NCI-H748 (cell line): Measurements from ENCODE around the gene NAV2.

Experiments used
- DNase-seq: peaks from one replicate; lab custom pipeline; 2025; ENCODE audit not compliant: unreplicated experiment; lab: John Stamatoyannopoulos, UW

The NAV2 gene

DNA sequence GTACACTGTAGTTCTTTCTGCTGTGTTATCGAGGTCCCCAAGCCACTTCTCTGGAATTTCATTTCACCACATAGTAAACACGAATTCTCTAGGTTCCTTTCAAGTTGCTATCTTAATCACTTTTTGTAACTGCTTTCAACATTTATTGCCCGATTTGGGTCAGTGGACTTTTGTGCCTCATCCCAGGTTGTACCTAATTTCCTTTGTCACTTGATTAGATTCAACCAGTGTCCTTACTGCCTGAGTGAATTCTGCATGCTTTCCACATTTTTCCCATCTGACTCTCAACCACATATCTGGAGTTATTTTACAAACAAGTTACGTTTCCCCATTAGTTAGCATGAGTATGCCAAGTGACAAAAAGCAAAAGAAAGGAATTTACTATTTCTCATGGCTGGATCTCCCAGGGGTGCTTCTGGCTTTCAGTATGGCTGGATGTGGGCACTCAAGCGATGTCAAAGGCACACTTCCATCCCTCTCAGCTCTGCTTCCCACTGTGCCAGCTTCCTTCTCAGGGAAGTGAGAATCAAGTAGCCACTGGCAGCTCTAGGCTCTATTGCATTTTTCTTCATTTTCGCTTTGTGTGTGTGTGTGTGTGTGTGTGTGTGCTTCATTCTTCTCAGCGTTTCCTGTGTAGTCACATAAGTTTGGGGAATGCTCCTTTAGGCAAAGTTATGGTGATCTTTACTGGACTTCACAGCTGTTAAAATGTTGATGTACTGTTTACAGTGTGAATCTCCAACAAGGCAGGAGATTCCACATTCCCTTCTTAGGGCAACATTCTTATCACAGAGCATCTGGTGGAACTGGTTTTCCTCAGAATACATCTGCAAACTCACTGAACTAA lies 318.7 kb downstream of the NAV2 start:
- no peak for DNase-seq

DNA sequence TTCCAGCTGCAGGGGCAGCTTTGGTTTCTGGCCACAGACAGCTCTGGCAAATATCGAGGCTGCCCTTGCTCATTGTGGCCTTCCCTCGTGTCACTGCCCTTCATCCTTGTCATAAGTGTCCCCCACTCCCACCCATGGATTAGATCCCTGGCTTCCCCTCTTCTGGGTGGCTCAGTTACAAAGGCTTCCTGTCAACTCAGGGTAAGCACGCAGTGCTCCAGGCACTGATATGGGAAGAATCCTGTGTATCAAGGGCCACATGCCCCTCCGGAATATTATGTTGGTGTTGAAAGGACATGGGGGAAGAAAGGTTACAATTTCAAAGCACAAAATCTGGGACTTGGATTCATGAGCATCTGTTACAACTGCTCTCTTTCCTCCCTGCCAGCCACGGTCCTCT lies 319.5 kb downstream of the NAV2 start:
- DNase-seq, result no peak

DNA sequence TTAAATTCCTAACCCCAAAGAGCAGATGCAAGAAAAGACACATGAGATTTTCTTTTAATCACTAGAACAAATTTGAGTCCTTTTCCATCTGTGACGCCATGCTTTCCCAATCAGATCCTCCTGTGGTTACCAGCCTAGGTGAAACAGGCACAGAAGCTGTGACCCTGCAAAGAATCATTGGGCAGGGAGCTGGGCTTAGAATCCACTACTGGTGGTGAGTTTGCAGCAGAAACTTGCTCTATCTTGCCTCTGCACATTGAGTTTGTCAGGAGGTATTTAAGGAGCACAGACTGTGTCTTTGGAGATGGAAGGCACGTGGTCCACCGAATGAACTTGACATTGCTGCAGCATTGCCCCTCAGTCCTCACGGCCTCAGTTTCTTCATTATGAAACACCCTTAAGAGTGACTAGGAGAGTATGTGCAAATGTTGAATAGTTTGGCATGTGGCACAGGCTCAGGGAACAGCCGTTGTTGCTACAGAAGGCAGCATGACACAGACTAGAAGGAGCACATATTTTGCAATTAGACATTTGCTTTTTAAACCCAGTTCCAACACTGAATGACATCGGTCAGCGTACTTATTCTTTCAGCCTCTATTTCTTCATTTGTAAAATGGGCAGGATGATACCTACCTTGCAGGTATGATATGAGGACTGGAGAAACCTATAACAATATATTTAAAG lies 320.1 kb downstream of the NAV2 start:
- DNase-seq, result no peak

DNA sequence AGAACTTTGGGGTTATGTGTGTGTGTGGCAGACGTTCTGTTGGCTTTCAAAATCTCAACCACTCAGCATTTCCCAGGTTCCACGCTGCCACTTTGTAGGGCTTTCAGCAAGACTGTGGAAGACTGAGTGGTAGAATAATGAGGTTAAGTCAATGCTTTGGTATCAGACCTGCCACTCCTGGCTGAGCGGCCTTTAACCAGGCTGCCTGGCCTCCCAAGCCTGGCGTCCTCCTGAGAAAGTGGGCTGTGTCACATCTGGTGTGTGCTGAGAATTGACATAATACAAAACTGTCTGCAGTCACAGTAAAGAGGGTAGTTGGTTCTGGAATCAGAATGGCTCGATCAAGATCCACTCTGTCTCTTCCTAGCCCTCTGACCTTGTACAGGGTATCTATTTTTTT lies 321.2 kb downstream of the NAV2 start:
- no peak for DNase-seq

DNA sequence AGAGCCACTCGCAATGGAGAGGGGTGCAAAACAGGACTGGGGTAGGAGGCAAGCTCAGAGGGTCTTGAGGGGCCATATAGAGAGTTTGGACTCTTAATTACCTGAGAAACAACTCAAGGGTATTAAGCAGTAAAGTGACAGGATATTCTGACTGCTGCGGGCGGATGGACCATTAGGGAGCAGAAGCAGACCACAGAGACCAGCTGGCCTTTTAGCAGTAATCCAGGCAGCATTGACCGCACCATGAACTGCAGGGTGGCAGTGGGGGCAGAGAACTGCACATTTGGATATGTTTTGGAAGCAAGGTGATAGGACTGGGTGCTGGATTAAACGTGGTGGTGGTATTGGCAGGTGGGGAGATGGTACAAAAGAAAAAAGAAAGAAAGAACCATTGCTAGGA lies 322.3 kb downstream of the NAV2 start:
- DNase-seq, result no peak

DNA sequence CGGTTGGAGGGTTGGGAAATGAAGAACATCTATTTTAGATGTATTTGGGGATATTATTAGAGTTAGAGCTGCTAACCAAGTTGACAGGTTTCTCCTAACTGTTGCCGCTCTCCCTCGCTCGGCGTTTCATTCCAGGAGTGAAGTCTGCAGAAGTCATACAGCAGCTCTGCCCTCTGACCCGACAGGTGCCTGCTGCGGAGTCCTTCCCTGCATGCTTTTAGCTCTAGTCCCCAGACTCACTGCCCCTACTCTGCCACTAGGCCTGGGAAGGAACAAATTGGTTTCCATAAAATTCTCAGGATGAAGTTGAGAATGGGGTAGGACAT lies 322.7 kb downstream of the NAV2 start:
- DNase-seq, result no peak

DNA sequence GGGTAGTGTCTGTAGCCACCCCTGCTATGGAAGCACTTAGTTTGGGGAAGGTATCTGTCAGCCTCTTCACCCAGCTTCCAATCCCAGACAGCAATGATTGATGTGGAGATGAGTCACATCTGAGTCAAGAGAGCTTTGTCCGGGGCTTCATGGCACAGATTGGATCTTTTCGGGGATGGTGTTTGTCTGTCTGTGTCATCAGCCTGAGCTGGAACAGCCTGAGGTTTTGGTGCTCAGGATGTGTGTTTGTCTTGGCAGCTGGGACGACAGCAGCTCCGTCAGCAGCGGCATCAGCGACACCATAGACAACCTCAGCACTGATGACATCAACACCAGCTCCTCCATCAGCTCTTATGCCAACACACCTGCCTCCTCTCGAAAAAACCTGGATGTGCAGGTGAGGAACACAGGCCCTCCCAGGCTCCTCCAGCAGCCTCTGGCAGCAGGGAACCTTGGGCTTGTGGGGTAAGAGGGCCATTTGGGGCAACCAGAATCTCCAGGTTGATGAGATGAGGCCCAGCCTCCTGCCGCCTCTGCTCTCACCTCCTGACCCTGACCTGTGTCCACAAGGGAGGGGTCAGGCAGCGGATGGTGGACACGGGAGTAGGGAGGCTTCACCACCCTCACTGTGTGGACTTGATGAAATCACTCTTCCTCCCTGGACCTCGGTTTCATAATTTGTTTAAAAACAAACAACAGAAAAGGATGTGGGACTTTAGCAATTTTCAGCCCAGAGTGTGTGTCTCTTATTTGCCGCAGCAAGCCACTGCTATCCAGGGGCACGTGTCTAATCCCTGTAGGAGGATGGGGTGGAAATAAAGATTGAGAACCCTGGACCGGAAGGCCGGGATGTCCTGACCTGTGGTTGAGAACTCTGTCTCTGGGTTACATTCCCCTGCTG lies 323.3 kb downstream of the NAV2 start:
- DNase-seq, result peak; percentile 78

DNA sequence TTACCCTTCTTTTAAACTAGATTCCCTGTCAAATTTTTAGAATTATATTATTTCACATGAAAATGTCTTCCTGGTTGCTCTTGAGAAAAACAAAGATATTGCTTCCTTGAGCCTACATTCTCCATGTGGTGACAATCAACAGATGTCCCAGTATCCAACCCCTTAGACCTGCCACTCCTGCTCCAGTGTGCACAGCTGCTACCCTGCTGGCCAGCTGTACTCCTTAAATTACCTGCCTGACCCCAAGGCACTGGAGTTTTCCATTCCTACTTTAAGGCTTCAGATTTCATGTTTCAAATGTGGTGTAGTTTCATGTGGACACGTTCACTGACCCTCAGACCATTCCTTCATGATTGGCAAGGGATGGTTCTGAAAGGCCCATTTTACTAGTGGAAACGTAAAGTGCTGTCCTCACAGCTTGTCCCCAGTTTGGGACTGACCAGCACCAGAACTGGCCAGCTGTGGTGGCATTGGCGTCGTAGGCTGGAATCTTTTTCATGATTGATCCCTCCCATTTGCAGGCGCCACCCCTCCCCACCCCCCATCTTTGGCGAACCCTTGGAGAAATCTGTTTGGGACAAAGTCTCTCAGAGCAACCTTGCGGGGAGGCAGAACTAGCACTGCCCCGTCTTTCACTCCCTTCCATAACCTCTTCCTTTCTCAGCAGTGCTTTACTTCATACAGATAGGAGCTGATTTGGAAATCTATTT lies 324.1 kb downstream of the NAV2 start:
- peak; percentile 25 for DNase-seq

DNA sequence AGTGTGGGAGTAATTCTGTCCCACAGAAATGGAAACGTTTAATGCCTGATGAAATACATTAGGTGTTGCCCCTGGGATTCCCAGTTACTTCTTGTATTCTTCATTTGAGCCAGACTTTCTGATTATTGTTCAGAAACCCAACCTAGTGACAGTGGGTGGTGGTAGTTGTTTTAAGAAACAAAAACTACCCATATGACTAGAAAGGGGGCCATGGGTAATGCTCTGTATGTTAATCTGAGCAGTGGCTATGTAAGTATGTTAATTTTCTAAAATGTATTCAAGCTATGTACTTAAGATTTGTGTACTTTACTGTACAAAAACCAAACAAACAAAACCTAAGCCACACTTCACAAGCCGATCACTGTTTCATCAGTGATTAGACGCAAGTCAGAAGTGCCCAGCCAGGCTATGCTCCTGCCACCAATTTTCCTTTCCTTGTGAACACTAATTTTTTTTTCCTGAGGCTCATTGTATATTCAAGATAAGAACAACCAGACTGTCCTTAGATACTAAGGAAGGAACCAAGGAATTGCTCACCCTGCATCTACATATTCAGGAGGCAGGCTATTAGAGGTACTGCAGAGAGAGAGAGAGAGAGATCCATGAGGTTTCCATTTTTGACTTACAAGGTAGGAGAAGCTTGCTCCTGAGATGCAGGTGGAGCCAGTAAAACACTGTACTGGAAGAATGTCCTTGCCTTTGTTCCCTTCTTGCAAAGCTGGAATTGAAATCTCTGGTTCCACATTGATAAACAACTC lies 324.9 kb downstream of the NAV2 start:
- no peak for DNase-seq

DNA sequence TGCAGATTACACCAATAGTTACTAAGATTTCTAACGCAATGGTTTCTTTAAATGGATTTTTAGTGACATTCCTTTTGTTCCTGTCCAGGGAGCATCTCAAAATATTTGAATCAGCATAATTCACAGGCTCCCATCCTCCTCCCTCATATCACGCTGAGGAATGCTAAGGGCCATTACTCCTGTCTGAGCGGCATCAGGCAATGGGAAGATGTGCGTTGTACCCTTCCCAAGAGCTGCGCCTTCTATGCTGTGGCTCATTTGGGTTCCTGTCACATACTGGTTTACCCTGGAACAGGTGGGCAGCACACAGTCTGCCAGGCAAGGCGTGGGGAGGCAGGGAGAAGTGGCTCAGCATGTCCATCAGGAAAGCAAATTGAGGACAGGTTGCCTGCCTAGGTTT lies 325.8 kb downstream of the NAV2 start:
- no peak for DNase-seq

DNA sequence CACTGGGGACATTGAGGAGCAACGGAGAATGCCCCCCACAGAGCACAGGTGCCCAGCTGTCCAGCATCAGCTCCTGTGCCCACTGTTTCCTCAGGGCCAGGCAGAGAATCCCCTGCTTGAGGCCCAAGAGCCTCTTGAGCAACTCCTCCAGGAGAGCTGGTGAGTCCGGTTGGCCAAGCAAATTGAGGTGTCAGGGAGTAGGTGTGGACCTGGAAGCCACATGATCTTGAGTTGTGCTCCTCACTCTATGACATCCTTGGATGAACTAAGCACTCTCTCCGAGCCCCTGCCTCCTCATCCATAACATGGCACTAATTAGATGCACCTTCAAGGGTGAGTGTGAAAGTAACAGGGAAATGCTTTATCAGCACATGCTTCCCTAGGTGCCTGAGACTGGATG lies 326.3 kb downstream of the NAV2 start:
- DNase-seq, result no peak

DNA sequence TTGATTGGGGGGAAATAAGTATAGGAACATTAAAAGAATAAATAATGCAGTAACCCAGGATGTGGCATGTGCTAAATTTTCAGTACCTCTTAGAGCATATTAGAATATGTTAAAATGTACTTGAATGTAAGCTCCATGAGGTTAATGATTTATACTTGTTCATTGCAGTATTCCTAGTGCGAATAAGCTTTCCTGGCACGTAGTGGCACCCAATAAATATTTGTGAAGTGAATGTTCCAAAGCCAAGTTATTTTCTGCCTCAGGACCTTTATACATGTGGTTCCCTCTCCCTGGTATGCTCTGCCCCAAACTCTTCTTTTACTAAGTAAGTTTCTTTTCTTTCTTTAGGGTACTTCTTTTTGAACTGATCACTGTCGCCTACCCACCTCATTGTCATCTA lies 328.9 kb downstream of the NAV2 start:
- DNase-seq, result no peak

DNA sequence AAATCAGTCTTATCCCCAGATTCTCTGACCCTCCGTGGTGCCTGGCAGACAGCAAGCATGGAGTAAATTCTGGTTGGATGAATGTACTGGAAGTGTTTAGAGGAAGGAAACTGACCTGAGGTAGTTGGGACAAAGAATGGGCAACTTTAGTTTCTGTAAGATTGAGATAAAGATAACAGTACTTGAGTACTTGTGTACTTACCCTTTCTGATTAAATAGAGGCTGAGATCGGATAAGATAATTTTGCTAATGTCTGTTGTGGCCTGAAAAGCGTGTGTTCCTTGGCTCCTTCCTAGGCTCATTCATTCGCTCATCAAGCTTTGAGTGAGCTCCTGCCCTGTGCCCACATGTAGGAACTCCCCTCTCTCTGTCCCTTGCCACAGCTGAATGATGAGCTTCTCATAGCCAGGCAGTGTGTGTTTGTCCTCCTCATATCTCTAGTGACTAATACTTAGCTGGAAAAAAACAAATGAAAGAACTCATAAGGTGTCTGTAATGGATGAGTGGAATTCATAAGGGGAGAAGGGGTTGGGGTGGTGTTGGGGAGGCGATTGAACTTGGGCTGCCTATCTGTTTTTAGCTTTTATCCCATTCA lies 329.5 kb downstream of the NAV2 start:
- no peak for DNase-seq

DNA sequence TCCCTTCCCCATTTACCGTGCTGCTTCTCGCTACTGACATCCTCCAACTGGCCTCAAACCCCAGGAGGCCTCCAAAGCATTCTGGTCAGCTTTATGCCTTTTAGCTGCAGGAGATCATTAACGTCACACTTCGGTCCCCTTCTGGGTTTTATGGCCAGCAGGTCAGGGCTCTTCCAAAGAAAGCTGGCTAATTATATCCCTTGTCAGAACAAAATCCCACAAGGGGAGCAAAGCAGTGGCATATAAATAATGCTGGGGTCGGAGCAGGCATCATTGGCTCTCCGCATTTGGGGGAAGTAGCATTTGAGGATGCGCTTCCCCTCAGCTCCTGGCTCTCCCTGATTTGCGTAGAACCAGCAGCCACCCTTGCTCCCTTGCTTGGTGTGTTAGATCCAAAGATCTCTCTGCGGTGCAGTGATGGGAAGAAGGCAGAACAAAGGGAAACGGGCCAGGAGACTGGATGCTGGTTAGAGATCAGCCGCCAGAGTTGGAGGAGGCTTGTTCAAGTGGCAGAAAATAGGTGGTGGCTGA lies 330.2 kb downstream of the NAV2 start:
- no peak for DNase-seq

DNA sequence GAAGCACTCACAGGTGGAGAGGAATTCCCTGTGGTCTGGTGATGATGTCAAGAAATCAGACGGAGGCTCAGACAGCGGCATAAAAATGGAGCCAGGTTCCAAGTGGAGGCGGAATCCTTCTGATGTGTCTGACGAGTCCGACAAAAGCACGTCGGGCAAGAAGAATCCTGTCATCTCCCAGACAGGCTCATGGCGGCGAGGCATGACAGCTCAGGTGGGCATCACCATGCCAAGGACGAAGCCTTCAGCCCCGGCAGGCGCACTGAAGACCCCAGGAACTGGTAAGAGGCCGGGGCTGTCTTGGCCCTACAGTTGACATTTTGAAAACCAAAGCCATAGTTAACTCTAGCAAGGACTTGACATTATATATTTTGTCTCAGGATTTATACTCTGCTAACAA lies 331.4 kb downstream of the NAV2 start:
- no peak for DNase-seq

DNA sequence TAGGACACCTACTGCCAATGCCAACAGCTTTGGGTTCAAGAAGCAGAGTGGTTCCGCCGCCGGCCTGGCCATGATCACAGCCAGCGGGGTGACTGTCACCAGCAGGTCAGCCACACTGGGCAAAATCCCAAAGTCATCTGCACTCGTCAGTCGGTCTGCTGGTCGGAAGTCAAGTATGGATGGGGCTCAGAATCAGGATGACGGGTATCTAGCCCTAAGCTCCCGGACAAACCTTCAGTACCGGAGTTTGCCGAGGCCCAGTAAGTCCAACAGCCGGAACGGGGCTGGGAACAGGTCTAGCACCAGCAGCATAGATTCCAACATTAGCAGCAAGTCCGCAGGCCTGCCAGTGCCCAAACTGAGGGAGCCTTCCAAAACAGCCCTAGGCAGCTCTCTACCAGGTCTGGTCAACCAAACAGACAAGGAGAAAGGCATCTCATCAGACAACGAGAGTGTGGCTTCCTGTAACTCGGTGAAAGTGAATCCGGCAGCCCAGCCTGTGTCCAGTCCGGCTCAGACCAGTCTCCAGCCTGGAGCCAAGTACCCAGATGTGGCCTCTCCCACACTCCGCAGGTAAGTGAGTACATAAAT lies 332.6 kb downstream of the NAV2 start:
- DNase-seq, result no peak

DNA sequence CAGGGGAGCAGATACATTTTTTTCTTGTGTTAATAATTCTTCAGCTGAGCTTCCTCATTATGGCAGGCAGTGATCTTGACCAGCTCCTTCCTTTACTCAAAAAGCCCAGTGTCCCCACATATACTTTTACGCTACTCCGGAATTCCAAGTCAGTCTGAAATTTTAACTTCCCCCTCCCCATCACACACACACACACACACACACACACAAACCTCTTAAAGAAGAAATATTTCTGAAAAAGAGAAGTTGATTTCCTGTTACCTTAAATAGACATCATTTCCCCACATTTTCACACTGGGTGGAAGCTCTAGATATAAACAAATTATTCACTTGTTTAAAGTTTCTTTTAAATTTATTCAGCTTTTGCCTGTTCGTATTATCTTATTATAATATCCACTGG lies 333.8 kb downstream of the NAV2 start:
- DNase-seq, result no peak

DNA sequence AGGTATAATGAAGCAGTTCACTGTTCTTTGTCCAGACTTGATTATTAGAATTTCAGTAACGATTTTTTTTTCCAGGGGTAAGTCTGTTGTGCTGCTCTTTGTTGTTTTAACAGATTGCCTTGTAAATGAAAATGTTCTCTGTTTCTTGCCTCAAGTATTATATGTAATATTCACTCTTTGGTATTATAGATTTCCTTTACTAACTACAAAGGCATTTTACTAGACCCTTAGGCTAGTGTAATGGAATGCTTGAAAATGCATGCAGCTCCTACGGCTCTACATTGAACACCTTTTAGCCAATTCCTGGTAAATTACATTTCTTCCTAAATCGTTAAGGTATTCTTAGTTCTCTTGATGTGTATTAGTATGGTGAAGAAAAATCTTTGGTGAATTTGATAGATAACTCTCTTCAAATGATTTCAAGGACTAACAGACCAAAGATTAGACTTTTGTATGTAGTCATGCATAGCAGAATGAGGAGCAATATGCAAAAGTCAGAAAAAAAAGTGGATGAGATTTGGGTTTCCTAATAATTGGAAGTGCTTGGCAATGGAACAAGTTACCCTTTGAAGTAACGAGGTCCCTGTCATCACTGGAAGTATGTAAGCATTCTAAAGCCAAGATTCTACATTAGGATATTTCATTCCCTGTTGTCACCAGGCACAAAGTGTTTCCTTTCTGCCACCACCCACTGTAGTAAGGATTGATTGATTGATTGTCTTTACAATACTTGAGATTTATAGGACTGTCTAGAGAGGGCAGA lies 334.6 kb downstream of the NAV2 start:
- DNase-seq, result no peak

DNA sequence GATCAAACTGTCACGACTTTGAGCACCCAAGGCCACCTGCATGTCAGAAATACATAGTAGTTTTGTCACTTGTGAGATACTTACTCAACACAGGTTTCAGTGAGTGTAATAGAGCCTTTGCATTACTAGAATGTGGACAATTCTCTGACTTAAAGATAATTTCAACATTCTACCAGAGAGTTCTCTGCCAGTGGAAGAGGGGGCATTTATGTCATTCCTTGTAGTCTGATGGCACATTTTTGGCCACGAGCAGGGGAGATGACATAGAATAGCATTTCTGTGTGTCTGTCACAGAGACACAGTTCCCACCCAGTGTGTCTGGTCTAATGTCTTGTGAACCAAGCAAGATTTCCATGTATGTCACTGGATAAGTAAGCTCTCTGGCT lies 335.1 kb downstream of the NAV2 start:
- DNase-seq, result no peak
